Adrenal gland (tissue), 5 donors: Measurements from ENCODE around the gene CYSTM1.

ENCODE experiments used
- POLR2A ChIP-seq, 2 donors: fragments of 450-650 bp; IDR thresholded peaks; one replicate each; pipeline ENCODE4 v1.6.1; 2017; ENCODE audit warnings: antibody characterized with exemption in 2 of 2, mild to moderate bottlenecking in 2 of 2, moderate library complexity in 1 of 2
- TF ChIP-seq, protein P1 (sequence below), 6 experiments: fragments of 450-650 bp in 4 of 6; fragments of 200-600 bp in 2 of 6; sonication (generic) in 1 of 6; IDR thresholded peaks; 1 replicate in 5 of 6; 2 replicates in 1 of 6; pipeline versions ENCODE4 v1.5.1 to v1.8.0; 2016 to 2021; ENCODE audit warnings: antibody characterized with exemption in 6 of 6, mild to moderate bottlenecking in 2 of 6, moderate library complexity in 1 of 6
- donor health status: DM: no; HTN: no; CAD: no.

DNA sequence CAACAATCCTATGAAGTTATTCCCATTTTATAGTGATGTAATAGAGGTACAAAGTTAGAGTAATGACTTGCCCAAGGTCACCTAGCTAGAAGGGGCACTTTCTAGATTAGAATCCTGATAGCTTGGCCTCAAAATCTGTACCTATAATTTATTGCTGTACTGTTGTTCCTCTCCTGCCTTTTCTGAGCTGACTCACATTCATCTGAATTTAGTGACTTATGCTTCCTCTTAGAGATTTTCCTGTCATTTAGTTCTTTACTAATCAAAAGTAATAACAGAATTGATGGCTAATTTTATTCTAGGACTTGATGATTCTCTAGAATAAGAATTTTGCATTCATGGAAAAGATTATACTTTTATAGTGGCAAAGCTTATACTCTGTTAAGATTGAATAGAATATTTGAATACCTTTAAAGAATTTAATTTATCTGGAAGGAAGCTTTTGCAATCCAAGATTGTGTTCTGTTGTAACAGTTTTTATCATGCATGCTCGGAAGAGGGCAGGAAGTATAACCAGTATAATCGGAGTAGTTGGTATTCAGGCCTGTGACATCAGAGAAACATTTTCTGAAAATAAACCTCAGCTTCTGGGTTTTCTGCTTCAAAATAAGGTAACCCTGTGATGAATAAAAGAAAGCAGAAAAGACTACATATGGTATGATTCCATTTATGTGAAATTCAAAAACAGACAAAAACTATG lies 21.3 kb downstream of the CYSTM1 start:
- TF ChIP-seq, protein P1, sequence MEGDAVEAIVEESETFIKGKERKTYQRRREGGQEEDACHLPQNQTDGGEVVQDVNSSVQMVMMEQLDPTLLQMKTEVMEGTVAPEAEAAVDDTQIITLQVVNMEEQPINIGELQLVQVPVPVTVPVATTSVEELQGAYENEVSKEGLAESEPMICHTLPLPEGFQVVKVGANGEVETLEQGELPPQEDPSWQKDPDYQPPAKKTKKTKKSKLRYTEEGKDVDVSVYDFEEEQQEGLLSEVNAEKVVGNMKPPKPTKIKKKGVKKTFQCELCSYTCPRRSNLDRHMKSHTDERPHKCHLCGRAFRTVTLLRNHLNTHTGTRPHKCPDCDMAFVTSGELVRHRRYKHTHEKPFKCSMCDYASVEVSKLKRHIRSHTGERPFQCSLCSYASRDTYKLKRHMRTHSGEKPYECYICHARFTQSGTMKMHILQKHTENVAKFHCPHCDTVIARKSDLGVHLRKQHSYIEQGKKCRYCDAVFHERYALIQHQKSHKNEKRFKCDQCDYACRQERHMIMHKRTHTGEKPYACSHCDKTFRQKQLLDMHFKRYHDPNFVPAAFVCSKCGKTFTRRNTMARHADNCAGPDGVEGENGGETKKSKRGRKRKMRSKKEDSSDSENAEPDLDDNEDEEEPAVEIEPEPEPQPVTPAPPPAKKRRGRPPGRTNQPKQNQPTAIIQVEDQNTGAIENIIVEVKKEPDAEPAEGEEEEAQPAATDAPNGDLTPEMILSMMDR (IDR thresholded peaks at IDR 0.05), result no peak
- no peak for TF ChIP-seq POLR2A (IDR thresholded peaks at IDR 0.05)
